Fibroblast of mammary gland (primary cell): ENCODE results near the gene SPRTN.
A peak's percentile ranks its signal among the peaks of the same experiment; 100 is the strongest.

Experiments
- DNase-seq: peaks from one replicate; pipeline ENCODE4 v3.0.0-alpha.2; 2010; ENCODE audit warnings: low read depth
- H3K4me3 ChIP-seq: 2 replicates; pipeline ENCODE4 v1.5.1; 2011; ENCODE audit warnings: low read depth, mild to moderate bottlenecking, low read length, moderate library complexity; ENCODE audit not compliant: control insufficient read depth
- TF ChIP-seq, protein P1 (sequence below): conservative IDR thresholded peaks from 2 replicates; pipeline ENCODE4 v1.5.1; 2011; ENCODE audit warnings: low read depth, low read length, inconsistent platforms; ENCODE audit not compliant: control insufficient read depth, insufficient read depth

Gene SPRTN

DNA sequence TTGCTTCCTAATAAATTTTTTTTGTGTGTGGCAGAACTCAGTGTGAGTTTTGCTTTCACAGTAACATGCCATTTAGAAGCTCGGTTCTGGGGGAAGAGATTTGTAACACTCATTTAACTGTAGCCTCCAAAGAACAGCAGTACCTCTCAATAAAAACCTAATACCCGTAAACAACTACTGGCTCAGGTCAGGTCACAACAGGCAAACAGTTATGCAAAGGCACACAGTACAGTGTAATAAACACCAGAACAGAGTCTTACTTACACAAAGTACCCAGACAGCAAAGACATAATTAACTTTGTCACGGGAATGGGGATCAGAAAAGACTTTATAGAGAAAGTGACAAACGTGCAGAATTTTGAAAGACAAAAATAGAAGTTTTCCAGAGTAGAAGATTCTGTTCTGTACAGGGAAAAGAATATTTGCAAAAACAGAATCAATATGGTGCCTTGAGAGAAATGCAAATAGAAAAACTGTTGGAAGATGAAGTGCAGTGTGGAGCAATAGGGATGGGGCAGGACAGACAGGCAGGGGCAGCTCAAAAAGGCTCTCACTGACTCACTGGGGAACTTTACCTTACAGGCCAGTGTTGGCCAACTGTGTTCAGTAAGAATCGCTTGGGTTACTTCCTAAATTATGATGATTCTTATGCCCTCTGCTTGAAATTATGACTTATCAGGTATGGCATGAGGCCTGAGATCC lies 45.2 kb downstream of the SPRTN start:
- DNase-seq: peak; percentile 58
- H3K4me3 ChIP-seq: no peak overlapping the region
- TF ChIP-seq, protein P1, sequence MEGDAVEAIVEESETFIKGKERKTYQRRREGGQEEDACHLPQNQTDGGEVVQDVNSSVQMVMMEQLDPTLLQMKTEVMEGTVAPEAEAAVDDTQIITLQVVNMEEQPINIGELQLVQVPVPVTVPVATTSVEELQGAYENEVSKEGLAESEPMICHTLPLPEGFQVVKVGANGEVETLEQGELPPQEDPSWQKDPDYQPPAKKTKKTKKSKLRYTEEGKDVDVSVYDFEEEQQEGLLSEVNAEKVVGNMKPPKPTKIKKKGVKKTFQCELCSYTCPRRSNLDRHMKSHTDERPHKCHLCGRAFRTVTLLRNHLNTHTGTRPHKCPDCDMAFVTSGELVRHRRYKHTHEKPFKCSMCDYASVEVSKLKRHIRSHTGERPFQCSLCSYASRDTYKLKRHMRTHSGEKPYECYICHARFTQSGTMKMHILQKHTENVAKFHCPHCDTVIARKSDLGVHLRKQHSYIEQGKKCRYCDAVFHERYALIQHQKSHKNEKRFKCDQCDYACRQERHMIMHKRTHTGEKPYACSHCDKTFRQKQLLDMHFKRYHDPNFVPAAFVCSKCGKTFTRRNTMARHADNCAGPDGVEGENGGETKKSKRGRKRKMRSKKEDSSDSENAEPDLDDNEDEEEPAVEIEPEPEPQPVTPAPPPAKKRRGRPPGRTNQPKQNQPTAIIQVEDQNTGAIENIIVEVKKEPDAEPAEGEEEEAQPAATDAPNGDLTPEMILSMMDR: no peak

DNA sequence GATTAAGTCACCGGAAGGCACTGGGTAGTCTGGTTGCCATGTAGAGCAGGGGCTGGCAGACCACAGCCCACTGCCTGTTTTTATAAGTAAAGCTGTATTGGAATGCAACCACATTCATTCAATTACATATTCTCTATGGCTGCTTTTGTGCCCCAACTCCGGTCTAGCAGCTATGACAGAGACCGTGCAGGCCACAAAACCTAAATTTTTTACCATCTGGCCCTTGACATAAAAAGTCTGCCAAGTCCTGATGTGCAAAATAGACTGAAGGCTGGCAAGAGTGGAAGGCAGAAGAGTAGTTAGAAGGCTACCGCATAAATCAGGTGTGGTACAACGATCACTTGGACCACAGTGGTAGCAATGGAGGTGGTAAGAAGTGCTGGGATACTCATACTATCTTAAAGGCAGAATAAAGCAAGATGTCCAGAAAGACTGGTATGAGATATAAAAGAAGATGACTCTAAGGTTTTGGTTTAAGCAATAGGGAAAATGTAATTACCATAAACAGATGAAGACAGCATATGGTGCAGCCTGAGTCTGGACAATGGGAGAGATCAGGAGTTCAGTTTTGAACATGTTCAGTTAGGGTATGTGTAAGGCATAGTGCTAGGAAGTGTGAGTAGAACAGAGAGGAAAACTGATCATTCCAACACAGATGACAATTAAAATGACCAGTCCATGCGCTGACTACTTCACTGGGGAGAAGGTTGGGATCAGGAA lies 46.8 kb downstream of the SPRTN start:
- no peak for DNase-seq
- TF ChIP-seq, protein P1: no peak
- H3K4me3 ChIP-seq: no peak overlapping the region

DNA sequence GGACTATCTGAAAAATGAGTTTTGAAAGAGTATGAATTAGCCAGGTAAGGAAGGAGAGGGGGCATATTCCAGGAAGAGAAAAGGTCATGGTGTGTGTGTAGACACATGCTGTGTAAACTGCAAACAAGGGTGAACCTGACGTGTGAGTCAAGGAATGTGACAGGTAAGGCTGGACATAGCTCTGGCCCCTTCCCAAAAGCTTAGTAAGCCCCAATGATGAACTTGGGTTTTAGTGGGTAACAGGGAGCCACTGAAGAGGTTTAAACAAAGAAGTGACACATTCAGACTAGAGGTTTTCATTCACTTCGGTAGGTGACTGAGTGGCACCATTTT lies 47.3 kb downstream of the SPRTN start:
- DNase-seq: no peak
- TF ChIP-seq, protein P1: no peak
- H3K4me3 ChIP-seq: no peak overlapping the region

DNA sequence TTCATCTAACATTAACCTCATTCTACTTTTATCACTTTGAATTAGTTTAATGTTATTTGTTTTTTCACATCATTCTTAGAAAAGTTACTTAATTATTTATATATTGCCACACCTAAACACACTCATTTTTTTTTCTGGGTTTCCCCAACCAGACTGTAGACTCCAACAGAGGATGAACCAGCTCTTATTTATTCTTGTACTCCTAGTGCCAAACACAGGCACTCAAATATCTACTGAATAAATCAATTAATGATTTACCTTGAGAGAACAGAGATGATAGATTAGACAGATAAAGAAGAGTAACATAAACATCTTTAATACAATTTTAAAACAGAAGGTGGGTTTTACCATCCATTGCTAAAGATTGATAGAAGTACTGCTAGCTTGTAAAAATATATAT lies 48.4 kb downstream of the SPRTN start:
- no peak overlapping the region for H3K4me3 ChIP-seq
- TF ChIP-seq, protein P1: no peak
- DNase-seq: no peak

DNA sequence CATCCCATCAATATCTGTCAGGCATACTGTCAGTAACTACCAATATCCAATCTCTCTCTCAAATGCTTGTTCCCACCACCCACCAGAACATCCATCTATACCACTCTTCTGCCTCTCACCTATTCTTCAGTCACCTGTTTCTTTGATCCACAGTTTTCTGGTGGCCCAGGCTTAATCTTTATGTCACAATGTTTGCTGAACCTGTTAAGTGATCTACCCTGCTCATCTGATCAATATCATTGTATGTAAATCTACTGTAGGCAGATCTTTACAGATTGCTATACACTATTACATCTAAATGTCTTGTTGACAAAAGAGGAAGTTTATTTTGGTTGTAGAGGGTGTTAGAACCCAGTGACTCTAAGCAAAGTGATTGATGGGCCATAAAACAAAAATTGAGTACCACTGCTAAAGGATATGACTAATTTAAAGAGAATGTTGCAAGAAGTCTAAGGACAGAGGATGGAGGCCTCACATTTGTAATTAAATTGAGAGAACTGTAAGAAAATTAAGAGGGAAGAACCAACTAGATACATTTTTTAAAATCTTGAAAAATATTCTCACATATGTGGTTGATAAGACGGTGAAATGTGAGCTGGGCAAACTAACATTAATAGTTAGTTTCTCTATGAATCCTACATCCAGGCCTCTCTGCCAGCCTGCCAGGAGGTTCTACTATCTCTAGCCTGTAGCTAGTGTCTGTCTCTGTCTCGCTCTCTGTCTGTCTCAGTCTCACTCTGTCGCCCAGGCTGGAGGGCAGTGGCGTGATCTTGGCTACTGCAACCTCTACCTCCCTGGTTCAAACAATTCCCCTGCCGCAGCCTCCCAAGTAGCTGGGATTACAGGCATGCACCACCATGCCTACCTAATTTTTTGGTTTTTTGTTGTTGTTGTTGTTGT lies 49.9 kb downstream of the SPRTN start:
- TF ChIP-seq, protein P1: no peak
- no peak overlapping the region for H3K4me3 ChIP-seq
- peak; percentile 53 for DNase-seq

DNA sequence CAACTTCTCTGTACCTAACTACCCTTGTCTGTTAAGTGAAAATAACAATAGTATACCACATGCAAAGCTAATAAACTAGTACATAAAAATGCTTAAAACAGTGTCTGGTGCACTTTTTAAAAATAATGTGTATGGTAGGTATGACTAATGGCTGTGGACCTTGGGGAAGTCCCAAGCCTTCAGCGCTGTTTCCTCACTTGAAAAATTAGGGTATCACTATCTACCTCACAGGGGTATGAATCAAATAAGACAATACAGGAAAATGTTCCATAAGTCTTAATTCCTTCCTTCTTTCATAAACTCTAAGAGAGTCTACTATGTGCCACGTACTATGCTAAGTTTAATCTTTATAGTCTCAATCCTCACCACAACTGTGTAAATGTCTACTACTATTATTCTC lies 52.0 kb downstream of the SPRTN start:
- TF ChIP-seq, protein P1: no peak
- H3K4me3 ChIP-seq: no peak overlapping the region
- DNase-seq: peak; percentile 70
